Activated CD4-positive, alpha-beta memory T cell treated with anti-CD3 and anti-CD28 coated beads for 36 hours (primary cell): ENCODE results near the gene CBFA2T3. TPM values are rescaled to one million over a fixed set of nuclear protein-coding genes. Genes with fewer than 3 reads are reported as not detected.
A peak's percentile ranks its signal among the peaks of the same experiment; 100 is the strongest.
"Not testable (repeated sequence)": the region's sequence is repeated elsewhere in the genome, so short reads cannot be mapped to it uniquely, and the experiment has no call there.

Experiments used
- CTCF ChIA-PET: fragments of 350-600 bp; sonication (Branson Sonifier 250); formaldehyde crosslinking; loops from one replicate; lab custom pipeline; 2021; ENCODE audit warnings: antibody characterized with exemption, inconsistent platforms; lab: Charles Lee
- POLR2A ChIA-PET: fragments of 350-600 bp; sonication (Branson Sonifier 250); formaldehyde crosslinking; loops from one replicate; lab custom pipeline; 2021; ENCODE audit warnings: antibody characterized with exemption; lab: Charles Lee
- DNase-seq: peaks from one replicate; pipeline ENCODE4 v3.0.0-alpha.2; 2020
- H3K27ac Mint-ChIP-seq: one replicate; pipeline ENCODE4 v1.8.0; 2021; ENCODE audit warnings: mixed read lengths
- H3K27me3 Mint-ChIP-seq: one replicate; pipeline ENCODE4 v1.8.0; 2021; ENCODE audit warnings: mixed read lengths
- H3K36me3 Mint-ChIP-seq: one replicate; pipeline ENCODE4 v1.8.0; 2021; ENCODE audit warnings: mixed read lengths
- H3K4me1 Mint-ChIP-seq: one replicate; pipeline ENCODE4 v1.8.0; 2021; ENCODE audit warnings: low read depth, mixed read lengths
- H3K4me3 Mint-ChIP-seq: one replicate; pipeline ENCODE4 v1.8.0; 2021; ENCODE audit warnings: mild to moderate bottlenecking, mixed read lengths
- H3K9me3 Mint-ChIP-seq: one replicate; pipeline ENCODE4 v1.8.0; 2021; ENCODE audit warnings: mixed read lengths
- intact Hi-C: fragments of 100-400 bp; cut with micrococcal nuclease; formaldehyde crosslinking; loops from one replicate; pipeline ENCODE4 v1.15.1; 2023
- total RNA-seq, 2 experiments: library from RNA; stranded (reverse); gene quantifications; one replicate each; pipeline ENCODE4 v1.2.3, GENCODE V29; 2021

Gene CBFA2T3
- total RNA-seq, 2 experiments from 2014 or later = 0.12 TPM; not detected in 1

GRCh38 chr16:89018282-89019158 lies 41.5 kb upstream of the CBFA2T3 start:
- Mint-ChIP-seq H3K9me3 (no peaks in the 10 kb centered on the region), H3K36me3 (no peaks in the 10 kb centered on the region), H3K4me1 (peaks cover 7% of the 10 kb centered on the region), H3K27ac (no peak overlapping the region), H3K4me3 (no peak overlapping the region), H3K27me3 (peaks cover 4% of the 10 kb centered on the region)
- ChIA-PET POLR2A (no interaction called here), CTCF (no interaction called here)
- no peak for DNase-seq
- intact Hi-C loops = no loop called here

GRCh38 chr16:89017543-89018281 lies 40.7 kb upstream of the CBFA2T3 start:
- CTCF ChIA-PET = no interaction called here
- DNase-seq = no peak
- no peaks in the 10 kb centered on the region for H3K9me3 Mint-ChIP-seq
- POLR2A ChIA-PET = no interaction called here
- H3K4me1 Mint-ChIP-seq = peaks cover 7% of the 10 kb centered on the region
- peaks cover 12% of the 10 kb centered on the region for H3K27me3 Mint-ChIP-seq
- intact Hi-C loops = no loop called here
- H3K36me3 Mint-ChIP-seq = no peaks in the 10 kb centered on the region
- H3K4me3 Mint-ChIP-seq = no peak overlapping the region
- no peak overlapping the region for H3K27ac Mint-ChIP-seq

GRCh38 chr16:89016561-89016960 lies 39.6 kb upstream of the CBFA2T3 start:
- H3K27me3 Mint-ChIP-seq = peaks cover 14% of the 10 kb centered on the region
- H3K4me3 Mint-ChIP-seq, H3K9me3 Mint-ChIP-seq, H3K27ac Mint-ChIP-seq, H3K36me3 Mint-ChIP-seq, POLR2A ChIA-PET, intact Hi-C loops, DNase-seq, H3K4me1 Mint-ChIP-seq: not testable (repeated sequence)
- CTCF ChIA-PET = interaction anchor here (0.6 kb wide), 1 partner anchor 116 kb away, joined by 3 read pairs; no protein-coding TSS in a partner anchor

GRCh38 chr16:89015271-89015859 lies 38.4 kb upstream of the CBFA2T3 start:
- Mint-ChIP-seq H3K27ac (no peak overlapping the region), H3K4me3 (no peak overlapping the region), H3K27me3 (peaks cover 14% of the 10 kb centered on the region), H3K9me3 (no peaks in the 10 kb centered on the region), H3K4me1 (peaks cover 5% of the 10 kb centered on the region), H3K36me3 (no peaks in the 10 kb centered on the region)
- CTCF ChIA-PET = no interaction called here
- POLR2A ChIA-PET = no interaction called here
- intact Hi-C loops = no loop called here
- DNase-seq = no peak

- CTCF ChIA-PET = no interaction called here
- no peaks in the 10 kb centered on the region for H3K4me1 Mint-ChIP-seq
Measured at GRCh38 chr16:89014403-89015230, 37.6 kb upstream of the CBFA2T3 start.

GRCh38 chr16:89013692-89014402 lies 36.8 kb upstream of the CBFA2T3 start:
- Mint-ChIP-seq H3K36me3 (no peaks in the 10 kb centered on the region), H3K27me3 (peaks cover 22% of the 10 kb centered on the region), H3K4me1 (no peaks in the 10 kb centered on the region), H3K4me3 (no peak overlapping the region), H3K27ac (no peak overlapping the region), H3K9me3 (no peaks in the 10 kb centered on the region)
- intact Hi-C loops = no loop called here
- ChIA-PET CTCF (no interaction called here), POLR2A (no interaction called here)
- no peak for DNase-seq

More at GRCh38 chr16:89014403-89015230, 37.6 kb upstream of the CBFA2T3 start:
- Mint-ChIP-seq H3K27ac (no peak overlapping the region), H3K9me3 (no peaks in the 10 kb centered on the region), H3K36me3 (no peaks in the 10 kb centered on the region), H3K4me3 (no peak overlapping the region), H3K27me3 (peaks cover 18% of the 10 kb centered on the region)
- intact Hi-C loops = no loop called here
- POLR2A ChIA-PET = no interaction called here
- DNase-seq = no peak

GRCh38 chr16:89013111-89013510 lies 36.1 kb upstream of the CBFA2T3 start:
- Mint-ChIP-seq H3K27ac (peak overlapping the region; percentile 7), H3K27me3 (peaks cover 22% of the 10 kb centered on the region), H3K4me3 (no peak overlapping the region), H3K9me3 (no peaks in the 10 kb centered on the region), H3K36me3 (no peaks in the 10 kb centered on the region), H3K4me1 (no peaks in the 10 kb centered on the region)
- CTCF ChIA-PET = no interaction called here
- DNase-seq = no peak
- POLR2A ChIA-PET = no interaction called here
- intact Hi-C loops = no loop called here

GRCh38 chr16:89012622-89012995 lies 35.6 kb upstream of the CBFA2T3 start:
- no peak for DNase-seq
- no peak overlapping the region for H3K27ac Mint-ChIP-seq
- ChIA-PET CTCF (no interaction called here), POLR2A (no interaction called here)
- intact Hi-C loops = no loop called here
- no peaks in the 10 kb centered on the region for H3K9me3 Mint-ChIP-seq
- H3K4me1 Mint-ChIP-seq = no peaks in the 10 kb centered on the region
- H3K27me3 Mint-ChIP-seq = peaks cover 22% of the 10 kb centered on the region
- no peaks in the 10 kb centered on the region for H3K36me3 Mint-ChIP-seq
- no peak overlapping the region for H3K4me3 Mint-ChIP-seq

- POLR2A ChIA-PET = no interaction called here
- Mint-ChIP-seq H3K4me3 (no peak overlapping the region), H3K27ac (no peak overlapping the region), H3K4me1 (no peaks in the 10 kb centered on the region), H3K36me3 (no peaks in the 10 kb centered on the region), H3K9me3 (no peaks in the 10 kb centered on the region), H3K27me3 (peaks cover 25% of the 10 kb centered on the region)
- intact Hi-C loops = no loop called here
- DNase-seq = no peak
- CTCF ChIA-PET = no interaction called here
Measured at GRCh38 chr16:89011909-89012621, 35.1 kb upstream of the CBFA2T3 start.

- intact Hi-C loops = no loop called here
- no peaks in the 10 kb centered on the region for H3K9me3 Mint-ChIP-seq
- no peak for DNase-seq
- no peaks in the 10 kb centered on the region for H3K4me1 Mint-ChIP-seq
- H3K4me3 Mint-ChIP-seq = no peak overlapping the region
- CTCF ChIA-PET = no interaction called here
- peaks cover 25% of the 10 kb centered on the region for H3K27me3 Mint-ChIP-seq
- no peak overlapping the region for H3K27ac Mint-ChIP-seq
- POLR2A ChIA-PET = no interaction called here
- no peaks in the 10 kb centered on the region for H3K36me3 Mint-ChIP-seq
Measured at GRCh38 chr16:89010210-89010925, 33.4 kb upstream of the CBFA2T3 start.
